Mucosa of descending colon (tissue), 3 donors: ENCODE measurements around the gene ISG20. TPM values are rescaled to one million over a fixed set of nuclear protein-coding genes. Genes with fewer than 3 reads are reported as not detected.
A peak's percentile ranks its signal among the peaks of the same experiment; 100 is the strongest.

Experiments used
- ATAC-seq: fragments of 200-7000 bp; cut with Tn5 transposase; one replicate; pipeline ENCODE4 v1.9.1; 2020; ENCODE audit warnings: mild to moderate bottlenecking, moderate library complexity
- DNase-seq, 3 donors: peaks; one replicate each; pipeline ENCODE4 v3.0.0-alpha.2; 2020
- H3K36me3 ChIP-seq: fragments of 200-600 bp; one replicate; pipeline ENCODE4 v1.8.0; 2021; ENCODE audit warnings: low read depth, mild to moderate bottlenecking
- H3K4me1 ChIP-seq: fragments of 200-600 bp; one replicate; pipeline ENCODE4 v1.8.0; 2021; ENCODE audit warnings: low read depth, mild to moderate bottlenecking
- H3K4me3 ChIP-seq: fragments of 200-600 bp; one replicate; pipeline ENCODE4 v1.8.0; 2021; ENCODE audit warnings: mild to moderate bottlenecking
- H3K9me3 ChIP-seq: fragments of 200-600 bp; one replicate; pipeline ENCODE4 v1.8.0; 2021; ENCODE audit warnings: mild to moderate bottlenecking
- intact Hi-C, 2 donors: fragments of 100-400 bp; cut with DNase I in 1 of 2; cut with micrococcal nuclease in 1 of 2; formaldehyde crosslinking; loops; one replicate each; pipeline versions ENCODE4 v1.11.0 to v1.11.1; 2022; cut with DNase I, micrococcal nuclease
- long read RNA-seq, 2 donors: library from polyadenylated mRNA; unstranded; transcript quantifications; one replicate each; pipeline ENCODE4 v2.0.0, GENCODE V29; 2019 to 2021
- total RNA-seq, 3 donors: library from RNA; stranded (reverse); fragmentation: NEBNext Ultra II Directional in 2 of 3; extraction: Animal tissue kit (Norgen Biotek cat#: 25700) in 2 of 3; gene quantifications; one replicate each; pipeline versions ENCODE4 v1.2.1 to v1.2.4, GENCODE V29; 2021 to 2023
- TF ChIP-seq, protein P1 (sequence below): fragments of 200-600 bp; IDR thresholded peaks from one replicate; pipeline ENCODE4 v1.8.0; 2022; ENCODE audit warnings: antibody characterized with exemption, mild to moderate bottlenecking
- donor health status: DM: no; HTN: no; CAD: no; lungs with moderate emphysema.
- donor health status: DM: no; HTN: no; CAD: no.
- donor health status: DM: no; HTN: yes; CAD: no.

ISG20 gene
- total RNA-seq, result 10 to 100 TPM; 32.2 to 69.0 (median 55.4) TPM
- long read RNA-seq, donor 1, transcript ISG20-201 (4 exons, 1,856 nt), result major isoform, 19 of 25 reads
- long read RNA-seq, donor 1, partial matches to known transcripts, result 1 of 25 reads
- long read RNA-seq, donor 1, other reads (novel, unspliced or antisense), result 5 of 25 reads
- long read RNA-seq, donor 2, full-length matches to known transcripts, result 27 of 37 reads
- long read RNA-seq, donor 2, partial matches to known transcripts, result 7 of 37 reads
- long read RNA-seq, donor 2, other reads (novel, unspliced or antisense), result 3 of 37 reads

DNA sequence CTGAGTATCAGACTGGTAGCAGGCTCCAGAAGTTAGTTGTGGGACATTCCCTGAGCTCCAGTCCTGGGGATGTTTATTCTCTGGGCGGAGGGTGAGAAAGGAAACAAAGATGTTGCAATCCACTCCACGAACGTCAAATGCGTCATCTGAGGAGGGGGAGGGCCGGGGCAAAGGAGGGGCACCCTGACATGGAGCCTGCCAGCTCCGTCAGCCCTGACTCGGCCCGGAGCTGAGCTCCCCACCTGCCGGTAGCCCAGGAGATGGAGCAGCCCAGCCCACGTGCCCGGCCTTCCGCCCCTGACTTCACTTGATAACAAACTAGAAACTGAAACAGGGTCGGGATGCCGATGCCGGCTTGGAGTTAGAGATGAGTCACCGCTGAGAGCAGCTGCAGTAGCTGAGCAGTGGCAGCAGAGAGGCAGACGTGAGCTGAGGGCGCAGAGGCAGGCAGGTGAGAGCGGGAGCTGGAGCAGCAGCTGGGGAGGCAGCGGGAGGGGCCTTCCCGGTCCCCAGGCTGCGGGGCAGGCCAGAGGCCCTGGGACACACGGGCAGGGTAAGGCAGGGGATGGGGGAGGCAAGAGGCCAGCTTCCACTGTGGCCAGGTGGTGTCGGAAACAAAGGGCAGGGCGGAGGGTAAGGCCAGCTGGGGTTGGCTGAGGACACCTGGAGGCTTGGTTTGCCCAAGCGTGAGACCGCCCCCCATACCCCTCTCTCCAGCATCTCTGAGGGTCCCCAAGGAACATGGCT is at the start of gene ISG20:
TSS of gene ISG20 (plus strand) at position 391 of the 747 bp plus-strand sequence. CDS start at position 742, 351 bp downstream.
- Histone ChIP-seq H3K36me3 (no peaks in the 10 kb centered on the region), H3K4me1 (peaks cover 26% of the 10 kb centered on the region), H3K4me3 (peak within 1 kb of the TSS; percentile 22), H3K9me3 (no peaks in the 10 kb centered on the region)
- intact Hi-C loops, result no loop called here
- DNase-seq, result peak; percentile 92 to 99 (median 94)
- peak; percentile 86 for ATAC-seq
- TF ChIP-seq, protein P1, sequence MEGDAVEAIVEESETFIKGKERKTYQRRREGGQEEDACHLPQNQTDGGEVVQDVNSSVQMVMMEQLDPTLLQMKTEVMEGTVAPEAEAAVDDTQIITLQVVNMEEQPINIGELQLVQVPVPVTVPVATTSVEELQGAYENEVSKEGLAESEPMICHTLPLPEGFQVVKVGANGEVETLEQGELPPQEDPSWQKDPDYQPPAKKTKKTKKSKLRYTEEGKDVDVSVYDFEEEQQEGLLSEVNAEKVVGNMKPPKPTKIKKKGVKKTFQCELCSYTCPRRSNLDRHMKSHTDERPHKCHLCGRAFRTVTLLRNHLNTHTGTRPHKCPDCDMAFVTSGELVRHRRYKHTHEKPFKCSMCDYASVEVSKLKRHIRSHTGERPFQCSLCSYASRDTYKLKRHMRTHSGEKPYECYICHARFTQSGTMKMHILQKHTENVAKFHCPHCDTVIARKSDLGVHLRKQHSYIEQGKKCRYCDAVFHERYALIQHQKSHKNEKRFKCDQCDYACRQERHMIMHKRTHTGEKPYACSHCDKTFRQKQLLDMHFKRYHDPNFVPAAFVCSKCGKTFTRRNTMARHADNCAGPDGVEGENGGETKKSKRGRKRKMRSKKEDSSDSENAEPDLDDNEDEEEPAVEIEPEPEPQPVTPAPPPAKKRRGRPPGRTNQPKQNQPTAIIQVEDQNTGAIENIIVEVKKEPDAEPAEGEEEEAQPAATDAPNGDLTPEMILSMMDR, result peak; percentile 56

DNA sequence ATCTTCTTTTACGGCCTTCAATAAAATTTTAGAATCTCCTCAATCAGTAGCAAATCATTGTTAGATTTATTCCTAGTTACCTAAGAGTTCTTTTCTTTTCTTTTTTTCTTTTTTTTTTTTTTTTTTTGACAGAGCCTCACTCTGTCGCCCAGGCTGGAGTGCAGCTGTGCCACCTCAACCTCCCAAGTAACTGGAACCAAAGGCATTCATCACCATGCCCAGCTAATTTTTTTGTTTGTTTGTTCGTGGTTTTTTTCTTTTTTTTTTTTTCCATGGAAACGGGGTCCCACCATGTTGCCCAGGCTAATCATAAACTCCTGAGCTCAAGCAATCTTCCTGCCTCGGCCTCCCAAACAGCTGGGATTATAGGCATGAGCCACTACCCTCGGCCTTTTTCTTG is 48.1 kb upstream of the ISG20 start:
- intact Hi-C loops, result no loop called here

DNA sequence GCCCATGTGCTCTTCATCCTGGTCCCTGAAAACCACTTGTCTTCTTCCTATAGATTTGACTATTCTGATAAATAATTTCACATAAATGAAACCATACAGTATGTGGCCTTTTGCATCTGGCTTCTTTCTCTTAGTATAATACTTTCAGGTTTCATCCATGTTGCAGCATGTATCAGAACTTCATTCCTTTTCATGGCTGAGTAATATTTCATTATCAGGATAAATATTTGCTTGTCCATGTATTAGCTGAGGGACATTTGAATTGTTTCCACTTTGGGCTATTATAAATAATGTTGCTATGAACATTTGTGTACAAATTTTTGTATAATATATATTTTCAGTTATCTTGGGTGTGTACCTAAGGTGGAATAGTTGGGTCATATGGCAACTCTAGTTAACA is 47.4 kb upstream of the ISG20 start:
- Histone ChIP-seq H3K4me1 (no peaks in the 10 kb centered on the region), H3K36me3 (no peaks in the 10 kb centered on the region), H3K9me3 (no peaks in the 10 kb centered on the region), H3K4me3 (no peak overlapping the region)
- ATAC-seq (no peak), DNase-seq (no peak)
- TF ChIP-seq, protein P1, result no peak
- intact Hi-C loops, result no loop called here

More for the DNA sequence above, 48.1 kb upstream of the ISG20 start:
- no peaks in the 10 kb centered on the region for H3K36me3 ChIP-seq
- no peak overlapping the region for H3K4me3 ChIP-seq
- no peaks in the 10 kb centered on the region for H3K9me3 ChIP-seq
- TF ChIP-seq, protein P1, result no peak
- no peak for ATAC-seq
- no peaks in the 10 kb centered on the region for H3K4me1 ChIP-seq
- DNase-seq, result no peak

DNA sequence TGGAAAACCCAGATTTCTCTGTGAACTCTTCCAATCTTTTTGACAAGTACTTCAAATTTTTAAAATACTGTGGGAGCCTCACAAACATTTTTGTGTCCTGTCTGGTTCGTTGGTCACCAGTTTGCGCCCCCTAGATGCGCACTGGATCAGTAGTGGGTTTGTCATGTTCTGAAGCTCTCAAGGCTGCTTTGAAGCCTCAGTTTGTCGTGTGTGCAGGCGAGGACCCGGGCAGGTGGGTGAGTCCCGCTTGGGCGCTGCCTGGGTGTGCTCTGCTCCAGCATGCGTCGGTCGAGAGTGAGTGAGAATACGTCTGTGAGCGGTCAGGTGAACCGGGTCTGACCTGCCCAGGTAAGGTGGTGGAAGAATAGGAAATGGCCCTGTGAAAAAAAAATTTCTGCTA is 34.9 kb upstream of the ISG20 start:
- H3K36me3 ChIP-seq, result no peaks in the 10 kb centered on the region
- ATAC-seq, result no peak
- no peak for DNase-seq
- intact Hi-C loops, result no loop called here
- no peaks in the 10 kb centered on the region for H3K9me3 ChIP-seq
- H3K4me1 ChIP-seq, result peaks cover 5% of the 10 kb centered on the region
- no peak overlapping the region for H3K4me3 ChIP-seq
- TF ChIP-seq, protein P1, result no peak

DNA sequence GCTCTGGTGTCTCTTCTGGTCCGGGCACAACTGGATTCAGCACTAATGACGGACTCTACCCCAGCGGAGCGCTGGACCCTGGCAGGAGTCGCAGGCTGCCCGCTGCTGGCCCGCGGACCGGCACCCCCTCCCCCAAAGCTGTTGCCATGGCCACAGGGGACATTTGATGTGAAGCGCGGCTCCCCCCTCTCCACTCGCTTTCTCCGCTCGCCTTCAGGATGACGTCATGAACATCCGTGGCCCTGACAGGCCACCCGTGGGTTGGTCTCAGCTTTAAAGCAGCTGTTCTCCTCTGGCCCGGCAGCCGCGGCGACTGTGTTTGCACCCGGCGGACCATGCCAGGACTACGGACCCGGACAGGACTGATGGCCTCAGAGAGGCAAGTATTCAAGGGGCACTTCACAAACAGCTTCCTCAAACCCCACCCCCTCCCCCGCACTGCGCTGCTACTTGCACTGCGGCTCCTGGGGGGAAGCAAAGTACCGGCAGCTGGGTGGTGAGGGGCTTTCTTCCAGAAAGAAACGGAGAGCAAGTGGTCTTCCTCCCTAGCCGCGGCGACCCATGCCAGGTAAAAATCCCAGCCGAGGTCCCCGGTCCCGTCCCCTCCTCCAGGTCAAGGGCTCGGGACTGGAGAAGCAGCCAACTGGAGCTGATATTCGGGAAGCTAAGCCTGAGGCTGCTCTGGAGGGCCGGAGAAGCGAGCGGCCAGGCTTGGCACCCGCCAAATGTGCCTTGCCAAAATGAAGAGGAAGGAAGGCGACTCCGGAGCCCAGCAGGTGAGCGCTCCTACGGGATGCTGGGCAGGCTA is 34.2 kb upstream of the ISG20 start:
- no peaks in the 10 kb centered on the region for H3K9me3 ChIP-seq
- H3K4me1 ChIP-seq, result peaks cover 5% of the 10 kb centered on the region
- TF ChIP-seq, protein P1, result no peak
- intact Hi-C loops, result no loop called here
- ATAC-seq (no peak), DNase-seq (no peak)
- no peaks in the 10 kb centered on the region for H3K36me3 ChIP-seq
- no peak overlapping the region for H3K4me3 ChIP-seq
